CMK (cell line): ENCODE measurements around the gene GLP1R.

Experiments
- DNase-seq: peaks from one replicate; pipeline ENCODE4 v3.0.0-alpha.2; 2010; ENCODE audit warnings: low read depth

GLP1R gene

GRCh38 chr6:39062014-39062740 lies 13.6 kb downstream of the GLP1R start:
- no peak for DNase-seq

GRCh38 chr6:39063526-39063925 lies 14.9 kb downstream of the GLP1R start:
- no peak for DNase-seq

GRCh38 chr6:39065561-39065960 lies 17.0 kb downstream of the GLP1R start:
- no peak for DNase-seq

- DNase-seq = no peak
Measured at GRCh38 chr6:39068391-39068790, 19.8 kb downstream of the GLP1R start.

GRCh38 chr6:39072830-39073229 lies 24.2 kb downstream of the GLP1R start:
- no peak for DNase-seq

GRCh38 chr6:39073471-39074355 lies 25.1 kb downstream of the GLP1R start:
- DNase-seq = no peak

- no peak for DNase-seq
Measured at GRCh38 chr6:39074486-39074885, 25.9 kb downstream of the GLP1R start.

GRCh38 chr6:39075010-39075686 lies 26.6 kb downstream of the GLP1R start:
- no peak for DNase-seq

GRCh38 chr6:39075807-39076622 lies 27.4 kb downstream of the GLP1R start:
- DNase-seq = no peak

- DNase-seq = no peak
Measured at GRCh38 chr6:39076623-39077535, 28.3 kb downstream of the GLP1R start.

- no peak for DNase-seq
Measured at GRCh38 chr6:39077882-39078594, 29.5 kb downstream of the GLP1R start.

GRCh38 chr6:39078695-39079094 lies 30.1 kb downstream of the GLP1R start:
- DNase-seq = no peak

- DNase-seq = no peak
Measured at GRCh38 chr6:39079197-39080125, 30.9 kb downstream of the GLP1R start.

- no peak for DNase-seq
Measured at GRCh38 chr6:39080246-39080875, 31.8 kb downstream of the GLP1R start.

GRCh38 chr6:39082310-39082709 lies 33.7 kb downstream of the GLP1R start:
- DNase-seq = no peak

GRCh38 chr6:39083231-39083634 lies 34.7 kb downstream of the GLP1R start:
- no peak for DNase-seq

- no peak for DNase-seq
Measured at GRCh38 chr6:39084506-39084905, 35.9 kb downstream of the GLP1R start.

- DNase-seq = no peak
Measured at GRCh38 chr6:39085129-39085797, 36.7 kb downstream of the GLP1R start.
